Brain microvascular endothelial cell (primary cell): Measurements from ENCODE around the gene ATP2A3.

Source experiments
- DNase-seq: peaks from one replicate; pipeline ENCODE4 v3.0.0-alpha.2; 2020
- H3K27ac ChIP-seq: fragments of 250-450 bp; sonication (Bioruptor Pico); 2 replicates; pipeline ENCODE4 v1.5.1; 2020; ENCODE audit warnings: mild to moderate bottlenecking, moderate library complexity
- H3K27me3 ChIP-seq: fragments of 250-450 bp; sonication (Bioruptor Pico); replicated peaks from 2 replicates; pipeline ENCODE4 v1.5.1; 2020; ENCODE audit warnings: mild to moderate bottlenecking
- H3K36me3 ChIP-seq: fragments of 250-450 bp; sonication (Bioruptor Pico); replicated peaks from 2 replicates; pipeline ENCODE4 v1.5.1; 2020; ENCODE audit warnings: mild to moderate bottlenecking
- H3K4me3 ChIP-seq: 2 replicates; pipeline ENCODE4 v1.5.1; 2011; ENCODE audit warnings: low read depth, mild to moderate bottlenecking, control low read depth, low read length, moderate library complexity
- in situ Hi-C: cut with HindIII; loops from 2 replicates; pipeline ENCODE4 v1.10.0; 2017; ENCODE audit warnings: low sequenced_read_pairs, low pct_ligation_motif_present
- TF ChIP-seq, protein P1 (sequence below): IDR thresholded peaks from 2 replicates; pipeline ENCODE4 v1.5.1; 2011; ENCODE audit warnings: low read depth, mild to moderate bottlenecking, moderate library complexity, low read length, control low read depth, inconsistent platforms; ENCODE audit errors: missing control alignments

Gene ATP2A3

GRCh38 chr17:3910420-3911270 lies 53.6 kb downstream of the ATP2A3 start:
- DNase-seq: no peak
- H3K36me3 ChIP-seq: no peaks in the 10 kb centered on the region
- TF ChIP-seq, protein P1, sequence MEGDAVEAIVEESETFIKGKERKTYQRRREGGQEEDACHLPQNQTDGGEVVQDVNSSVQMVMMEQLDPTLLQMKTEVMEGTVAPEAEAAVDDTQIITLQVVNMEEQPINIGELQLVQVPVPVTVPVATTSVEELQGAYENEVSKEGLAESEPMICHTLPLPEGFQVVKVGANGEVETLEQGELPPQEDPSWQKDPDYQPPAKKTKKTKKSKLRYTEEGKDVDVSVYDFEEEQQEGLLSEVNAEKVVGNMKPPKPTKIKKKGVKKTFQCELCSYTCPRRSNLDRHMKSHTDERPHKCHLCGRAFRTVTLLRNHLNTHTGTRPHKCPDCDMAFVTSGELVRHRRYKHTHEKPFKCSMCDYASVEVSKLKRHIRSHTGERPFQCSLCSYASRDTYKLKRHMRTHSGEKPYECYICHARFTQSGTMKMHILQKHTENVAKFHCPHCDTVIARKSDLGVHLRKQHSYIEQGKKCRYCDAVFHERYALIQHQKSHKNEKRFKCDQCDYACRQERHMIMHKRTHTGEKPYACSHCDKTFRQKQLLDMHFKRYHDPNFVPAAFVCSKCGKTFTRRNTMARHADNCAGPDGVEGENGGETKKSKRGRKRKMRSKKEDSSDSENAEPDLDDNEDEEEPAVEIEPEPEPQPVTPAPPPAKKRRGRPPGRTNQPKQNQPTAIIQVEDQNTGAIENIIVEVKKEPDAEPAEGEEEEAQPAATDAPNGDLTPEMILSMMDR: no peak
- in situ Hi-C loops: no loop called here
- H3K27ac ChIP-seq: no peak overlapping the region
- H3K4me3 ChIP-seq: no peak overlapping the region
- H3K27me3 ChIP-seq: no peaks in the 10 kb centered on the region

- DNase-seq: no peak
- Histone ChIP-seq H3K36me3 (no peaks in the 10 kb centered on the region), H3K27ac (no peak overlapping the region), H3K27me3 (no peaks in the 10 kb centered on the region), H3K4me3 (no peak overlapping the region)
- in situ Hi-C loops: no loop called here
- TF ChIP-seq, protein P1: no peak
These were observed 55.0 kb downstream of the ATP2A3 start for GRCh38 chr17:3909257-3909656.

DNA sequence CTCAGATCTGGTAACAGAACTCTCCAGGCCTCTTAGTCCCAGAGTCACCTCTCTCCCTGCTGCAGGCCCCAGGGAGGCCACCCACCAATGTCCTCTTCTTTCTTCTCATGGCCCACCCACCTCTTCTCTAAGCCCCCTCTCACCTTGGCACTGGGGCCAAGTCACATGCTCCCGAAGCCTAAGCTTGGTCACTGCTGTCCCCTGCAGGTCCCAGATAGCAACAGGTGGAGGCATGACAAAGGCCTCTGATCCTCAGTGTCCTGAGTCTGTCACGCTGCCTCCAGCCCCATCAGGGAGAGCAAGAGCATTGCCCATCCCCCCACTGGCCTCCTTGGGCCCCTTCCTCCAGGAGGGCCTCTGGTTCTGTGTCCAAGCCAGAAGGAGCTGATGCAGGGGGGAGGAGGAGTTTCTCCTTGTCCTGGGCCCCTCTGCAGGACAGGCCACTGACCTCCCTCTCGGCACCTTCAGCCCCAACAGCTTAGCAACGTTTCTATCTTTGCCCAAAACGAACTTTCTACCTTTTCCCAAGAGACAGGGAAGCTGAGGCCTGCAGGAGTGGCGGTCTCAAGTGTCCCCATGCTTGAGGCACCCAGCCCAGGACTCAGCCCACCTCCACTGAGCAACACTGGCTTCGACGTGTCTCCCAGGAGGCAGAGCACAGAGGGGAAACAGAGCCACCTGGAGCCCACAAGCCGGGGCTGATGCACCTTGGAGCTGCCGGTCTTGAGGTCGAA lies 56.6 kb downstream of the ATP2A3 start:
- no peaks in the 10 kb centered on the region for H3K36me3 ChIP-seq
- H3K27ac ChIP-seq: no peak overlapping the region
- H3K4me3 ChIP-seq: no peak overlapping the region
- TF ChIP-seq, protein P1: peak; percentile 43
- H3K27me3 ChIP-seq: no peaks in the 10 kb centered on the region
- no peak for DNase-seq
- in situ Hi-C loops: no loop called here

- no peaks in the 10 kb centered on the region for H3K27me3 ChIP-seq
- TF ChIP-seq, protein P1: no peak
- H3K27ac ChIP-seq: no peak overlapping the region
- DNase-seq: no peak
- H3K4me3 ChIP-seq: no peak overlapping the region
- H3K36me3 ChIP-seq: no peaks in the 10 kb centered on the region
- in situ Hi-C loops: no loop called here
These were observed 57.4 kb downstream of the ATP2A3 start for GRCh38 chr17:3906881-3907280.

DNA sequence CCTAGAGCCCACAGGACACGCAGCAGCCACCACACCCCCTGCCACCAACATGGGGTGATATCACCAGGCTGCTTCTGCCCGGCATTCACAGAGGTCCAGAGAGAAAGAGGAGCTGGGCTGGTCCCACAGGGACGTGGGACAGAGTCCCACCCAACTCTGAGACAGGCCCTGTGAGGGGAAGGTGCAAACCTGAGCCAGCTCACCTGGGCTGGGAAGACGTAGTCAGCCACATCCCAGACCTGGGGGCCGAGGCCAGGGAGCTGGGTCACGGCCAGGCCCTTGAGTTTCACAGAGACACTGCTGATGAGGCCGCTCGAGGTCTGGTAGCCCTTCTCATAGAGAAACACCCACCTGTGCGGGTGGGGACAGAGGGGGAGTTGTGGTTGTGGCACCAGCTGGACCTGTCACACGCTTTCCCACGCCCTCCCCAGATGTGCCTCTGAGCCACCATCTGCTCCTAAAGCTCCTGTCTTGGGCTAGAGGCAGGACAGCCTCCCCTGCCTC lies 59.2 kb downstream of the ATP2A3 start:
- Histone ChIP-seq H3K27ac (no peak overlapping the region), H3K36me3 (no peaks in the 10 kb centered on the region), H3K27me3 (no peaks in the 10 kb centered on the region), H3K4me3 (no peak overlapping the region)
- TF ChIP-seq, protein P1: no peak
- no peak for DNase-seq
- in situ Hi-C loops: no loop called here
